Parathyroid adenoma (tissue), 2 donors: ENCODE results near the gene TM2D3.

ENCODE experiments used
- H2AFZ ChIP-seq: fragments of 300-600 bp; sonication (generic); one replicate; pipeline ENCODE4 v1.7.0; 2017; ENCODE audit warnings: antibody characterized with exemption, mild to moderate bottlenecking
- H3K27ac ChIP-seq: fragments of 300-600 bp; sonication (generic); one replicate; pipeline ENCODE4 v1.7.0; 2017
- H3K27me3 ChIP-seq: fragments of 300-600 bp; sonication (generic); one replicate; pipeline ENCODE4 v1.7.0; 2017; ENCODE audit warnings: low read length; ENCODE audit not compliant: control insufficient read depth, insufficient read depth
- H3K36me3 ChIP-seq: fragments of 300-600 bp; sonication (generic); one replicate; pipeline ENCODE4 v1.7.0; 2017; ENCODE audit warnings: low read length; ENCODE audit not compliant: control insufficient read depth, insufficient read depth
- H3K4me1 ChIP-seq: fragments of 300-600 bp; sonication (generic); one replicate; pipeline ENCODE4 v1.7.0; 2017; ENCODE audit warnings: control low read depth
- H3K4me2 ChIP-seq: fragments of 300-600 bp; sonication (generic); one replicate; pipeline ENCODE4 v1.7.0; 2017; ENCODE audit warnings: low read length
- H3K4me3 ChIP-seq: fragments of 300-600 bp; sonication (generic); one replicate; pipeline ENCODE4 v1.7.0; 2017; ENCODE audit warnings: low read depth, low read length
- H3K79me2 ChIP-seq: fragments of 300-600 bp; sonication (generic); one replicate; pipeline ENCODE4 v1.7.0; 2017; ENCODE audit warnings: control low read depth
- H3K9ac ChIP-seq: fragments of 300-600 bp; sonication (generic); one replicate; pipeline ENCODE4 v1.7.0; 2017; ENCODE audit warnings: mild to moderate bottlenecking
- H3K9me3 ChIP-seq: fragments of 300-600 bp; sonication (generic); one replicate; pipeline ENCODE4 v1.7.0; 2017; ENCODE audit warnings: low read length; ENCODE audit not compliant: control insufficient read depth
- CTCF ChIP-seq: fragments of 300-600 bp; sonication (generic); IDR thresholded peaks from one replicate; pipeline ENCODE4 v1.7.0; 2017; ENCODE audit warnings: antibody characterized with exemption, mild to moderate bottlenecking
- donor health status: primary hyperparathyroidism.

TM2D3 gene

GRCh38 chr15:101596633-101597032, 55.5 kb downstream of the TM2D3 start:
- Histone ChIP-seq H3K4me2 (no peak overlapping the region), H3K27me3 (no peaks in the 10 kb centered on the region), H3K9me3 (no peaks in the 10 kb centered on the region), H2AFZ (no peak overlapping the region), H3K36me3 (no peaks in the 10 kb centered on the region), H3K27ac (no peak overlapping the region), H3K79me2 (no peaks in the 10 kb centered on the region), H3K9ac (no peak overlapping the region), H3K4me3 (no peak overlapping the region), H3K4me1 (no peaks in the 10 kb centered on the region)
- TF ChIP-seq CTCF: no peak
